ENCODE results near the gene VIPR2.

VIPR2 gene

GRCh38 chr7:159064816-159065510 is 79.7 kb downstream of the VIPR2 start:
- Histone ChIP-seq H3K4me3 (peak overlapping the region in 1 of 2 donors; percentile 17), H3K9me3 (no peaks in the 10 kb centered on the region), H3K27me3 (no peaks in the 10 kb centered on the region), H3K4me1 (peaks cover 0 to 58% (median 39%) of the 10 kb centered on the region in 4 donors), H3K27ac (peak overlapping the region; percentile 75 to 92), H3K36me3 (no peaks in the 10 kb centered on the region)
- DNase-seq: peak in 1 of 2 donors; percentile 86
- no peak for TF ChIP-seq CTCF (IDR thresholded peaks at IDR 0.05)
- intact Hi-C loops (cut with DNase I; ENCODE audit: low total_unique reads): no loop called here

GRCh38 chr7:159064121-159064815 is 80.4 kb downstream of the VIPR2 start:
- TF ChIP-seq CTCF (IDR thresholded peaks at IDR 0.05): no peak
- no peaks in the 10 kb centered on the region for H3K9me3 ChIP-seq
- no peak for DNase-seq
- H3K4me3 ChIP-seq: no peak overlapping the region
- H3K27me3 ChIP-seq: no peaks in the 10 kb centered on the region
- H3K36me3 ChIP-seq: no peaks in the 10 kb centered on the region
- peak overlapping the region; percentile 75 to 92 for H3K27ac ChIP-seq
- peaks cover 0 to 51% (median 34%) of the 10 kb centered on the region in 4 donors for H3K4me1 ChIP-seq
- intact Hi-C loops (cut with DNase I; ENCODE audit: low total_unique reads): no loop called here

GRCh38 chr7:159063046-159063840 is 81.4 kb downstream of the VIPR2 start:
- peak overlapping the region in 1 of 2 donors; percentile 75 for H3K27ac ChIP-seq
- TF ChIP-seq CTCF (IDR thresholded peaks at IDR 0.05): no peak
- H3K27me3 ChIP-seq: no peaks in the 10 kb centered on the region
- H3K36me3 ChIP-seq: no peaks in the 10 kb centered on the region
- intact Hi-C loops (cut with DNase I; ENCODE audit: low total_unique reads): no loop called here
- H3K4me3 ChIP-seq: no peak overlapping the region
- H3K9me3 ChIP-seq: no peaks in the 10 kb centered on the region
- peaks cover 0 to 41% (median 25%) of the 10 kb centered on the region in 4 donors for H3K4me1 ChIP-seq
- DNase-seq: no peak

- H3K4me3 ChIP-seq: peak overlapping the region in 1 of 2 donors; percentile 47
- DNase-seq: no peak
- H3K36me3 ChIP-seq: no peaks in the 10 kb centered on the region
- no peak for TF ChIP-seq CTCF (IDR thresholded peaks at IDR 0.05)
- H3K27me3 ChIP-seq: no peaks in the 10 kb centered on the region
- H3K27ac ChIP-seq: peak overlapping the region; percentile 47 to 78
- peaks cover 0 to 34% (median 18%) of the 10 kb centered on the region in 4 donors for H3K4me1 ChIP-seq
- intact Hi-C loops (cut with DNase I; ENCODE audit: low total_unique reads): no loop called here
- H3K9me3 ChIP-seq: no peaks in the 10 kb centered on the region
Observed at GRCh38 chr7:159062569-159062968, 82.1 kb downstream of the VIPR2 start.

- Histone ChIP-seq H3K27me3 (no peaks in the 10 kb centered on the region), H3K4me3 (peak overlapping the region; percentile 42 to 47), H3K36me3 (no peaks in the 10 kb centered on the region), H3K4me1 (peaks cover 0 to 26% (median 10%) of the 10 kb centered on the region in 4 donors), H3K9me3 (no peaks in the 10 kb centered on the region), H3K27ac (peak overlapping the region; percentile 47 to 78)
- no peak for TF ChIP-seq CTCF (IDR thresholded peaks at IDR 0.05)
- intact Hi-C loops (cut with DNase I; ENCODE audit: low total_unique reads): no loop called here
- no peak for DNase-seq
Observed at GRCh38 chr7:159061674-159062212, 82.9 kb downstream of the VIPR2 start.

Measured in tibial artery (tissue), 4 donors.